H1 (cell line): Measurements from ENCODE around the gene CUL9. TPM values are rescaled to one million over a fixed set of nuclear protein-coding genes. Genes with fewer than 3 reads are reported as not detected.
A peak's percentile ranks its signal among the peaks of the same experiment; 100 is the strongest.

Source experiments
- CBX5 ChIP-seq: fragments of 300-800, 300-1000 bp; sonication (generic); IDR thresholded peaks from 2 replicates; pipeline ENCODE4 v1.7.1; 2016; ENCODE audit warnings: antibody characterized with exemption, low read length, low read depth
- CHD7 ChIP-seq: fragments of 300-600 bp; sonication (generic); IDR thresholded peaks from 2 replicates; pipeline ENCODE4 v1.7.1; 2012; ENCODE audit warnings: low read length, moderate library complexity, mild to moderate bottlenecking, inconsistent platforms; ENCODE audit not compliant: insufficient replicate concordance
- NANOG ChIP-seq: IDR thresholded peaks from 2 replicates; pipeline ENCODE4 v1.6.1; 2011; ENCODE audit warnings: low read length, low read depth, mild to moderate bottlenecking, inconsistent platforms; ENCODE audit not compliant: insufficient read depth, poor library complexity, severe bottlenecking
- SIN3A ChIP-seq, 2 experiments: IDR thresholded peaks in 1 of 2; conservative IDR thresholded peaks in 1 of 2; 2 replicates each; pipeline ENCODE4 v1.6.1; 2011 to 2012; ENCODE audit warnings: low read length in 2 of 2, improper control_type of control experiment in 1 of 2, low read depth in 1 of 2, mild to moderate bottlenecking in 1 of 2
- SIRT6 ChIP-seq: IDR thresholded peaks from one replicate; pipeline ENCODE4 v1.7.1; 2012; ENCODE audit warnings: low read length, inconsistent platforms
- SP1 ChIP-seq: IDR thresholded peaks from 2 replicates; pipeline ENCODE4 v1.6.1; 2011; ENCODE audit warnings: low read depth, low read length
- TEAD4 ChIP-seq: IDR thresholded peaks from 2 replicates; pipeline ENCODE4 v1.6.1; 2012; ENCODE audit warnings: low read depth, low read length, inconsistent platforms, mixed read lengths
- polyA plus RNA-seq, 7 experiments: library from polyadenylated mRNA; depleted of rRNA in 3 of 7; stranded (reverse) in 5 of 7; unstranded in 2 of 7; fragments of >200 nt in 5 of 7; fragments of 200-250 nt in 2 of 7; gene quantifications; 1 replicate in 5 of 7; 2 replicates in 1 of 7; 4 replicates in 1 of 7; pipeline versions ENCODE4 v1.2.1 to v1.2.3, GENCODE V29; 2011 to 2013; ENCODE audit warnings: missing spikeins in 2 of 7, mixed read lengths in 2 of 7
- total RNA-seq: library from RNA; stranded (reverse); fragmentation: NEBNext Ultra II Directional; extraction: Animal tissue kit (Norgen Biotek cat#: 25700); gene quantifications from 2 replicates; pipeline ENCODE4 v1.2.1, GENCODE V29; 2021
- TF ChIP-seq, protein P1 (sequence below): IDR thresholded peaks from 2 replicates; pipeline ENCODE4 v1.6.1; 2011; ENCODE audit warnings: low read length, improper control_type of control experiment

Gene CUL9
- total and polyA plus RNA-seq, 2 of the 8 experiments (the other 6 are each of a cell fraction or from before 2014, with no cell fraction given), result 7.7 to 9.8 TPM

DNA sequence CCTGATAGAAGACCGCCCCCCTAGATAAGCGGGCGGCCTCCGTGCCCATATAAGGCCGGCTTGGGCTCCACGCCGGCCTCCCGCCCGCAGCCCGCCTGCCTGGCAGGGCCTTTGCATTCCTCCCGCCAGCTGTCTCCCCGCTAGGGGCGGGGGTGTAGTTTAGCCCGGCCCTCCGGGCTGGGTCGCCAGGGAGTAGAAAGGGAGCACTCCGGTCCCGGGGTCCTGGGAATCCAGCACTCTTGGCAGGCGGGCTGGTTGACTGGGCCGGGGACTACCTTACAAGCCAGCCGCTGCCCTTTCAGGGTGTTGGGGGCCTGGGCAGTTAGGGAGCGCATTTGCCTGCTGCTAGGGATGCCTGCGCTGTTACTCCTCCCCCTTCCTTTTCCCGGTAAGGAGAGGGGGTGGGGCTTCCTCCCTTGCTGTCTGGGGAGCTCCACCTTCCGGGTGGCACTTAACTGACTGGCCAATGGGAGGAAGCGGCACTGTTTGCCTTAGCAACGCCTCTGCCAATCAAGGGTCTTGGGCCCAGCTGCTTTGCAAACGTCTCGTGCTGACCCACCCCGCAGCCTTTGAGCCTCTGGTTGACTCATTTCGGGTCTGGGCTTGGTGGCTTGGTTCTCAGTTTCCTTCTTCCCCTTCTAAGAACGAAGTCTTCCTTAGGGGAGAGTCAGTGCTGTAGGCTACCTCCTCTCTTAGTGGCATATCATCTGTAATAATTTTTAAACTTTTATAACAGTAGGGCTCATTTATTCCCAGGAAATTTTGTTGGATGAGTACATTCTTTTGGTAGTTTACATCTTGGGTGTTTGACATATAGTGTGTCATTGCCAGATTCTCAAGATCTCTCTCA lies 7.5 kb upstream of the CUL9 start (continued):
- TF ChIP-seq CHD7, result no peak
- TF ChIP-seq SP1, result peak; percentile 91
- TF ChIP-seq NANOG, result no peak
- TF ChIP-seq, protein P1, sequence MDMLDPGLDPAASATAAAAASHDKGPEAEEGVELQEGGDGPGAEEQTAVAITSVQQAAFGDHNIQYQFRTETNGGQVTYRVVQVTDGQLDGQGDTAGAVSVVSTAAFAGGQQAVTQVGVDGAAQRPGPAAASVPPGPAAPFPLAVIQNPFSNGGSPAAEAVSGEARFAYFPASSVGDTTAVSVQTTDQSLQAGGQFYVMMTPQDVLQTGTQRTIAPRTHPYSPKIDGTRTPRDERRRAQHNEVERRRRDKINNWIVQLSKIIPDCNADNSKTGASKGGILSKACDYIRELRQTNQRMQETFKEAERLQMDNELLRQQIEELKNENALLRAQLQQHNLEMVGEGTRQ, result 0 out of 2 replicates have a peak, but pooled peaks have one; percentile 10
- TF ChIP-seq SIRT6, result no peak
- TF ChIP-seq TEAD4, result peak; percentile 87
- peak; percentile 89 to 97; a peak in 3 of 4 replicates for TF ChIP-seq SIN3A (conservative IDR thresholded peaks at IDR 0.05 in 1 of 2, IDR thresholded peaks at IDR 0.05 in 1 of 2; ENCODE audit: low read depth in 1 of 2, low read length in 2 of 2)
- no peak for TF ChIP-seq CBX5
